NCI-H146 treated with DMSO at 0.1 percent for 48 hours (cell line): ENCODE data around the gene MAP4K2.

Experiments
- DNase-seq: peaks from one replicate; lab custom pipeline; 2025; ENCODE audit not compliant: unreplicated experiment; lab: John Stamatoyannopoulos, UW

MAP4K2 gene

GRCh38 chr11:64742087-64742888, 60.7 kb downstream of the MAP4K2 start:
- no peak for DNase-seq

GRCh38 chr11:64741375-64742086, 61.5 kb downstream of the MAP4K2 start:
- no peak for DNase-seq

DNA sequence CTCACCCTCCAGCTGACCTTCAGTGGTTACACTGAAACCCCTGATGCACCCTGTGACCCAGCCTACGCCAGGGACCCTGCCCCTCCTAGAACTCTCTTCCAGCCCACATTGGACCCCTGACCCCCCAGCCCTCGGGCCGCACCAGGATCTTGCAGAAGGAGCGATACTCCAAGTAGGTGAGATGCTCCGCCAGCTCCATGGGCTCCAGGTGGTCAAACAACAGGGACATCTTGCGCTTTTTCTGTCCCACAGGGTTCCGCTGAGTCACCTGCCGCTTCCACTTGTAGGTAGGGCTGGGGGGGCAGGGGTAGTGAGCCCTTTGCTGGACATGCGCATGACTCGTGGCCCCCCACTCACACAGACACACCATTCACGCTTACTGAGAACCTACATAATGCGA, 63.1 kb downstream of the MAP4K2 start:
- no peak for DNase-seq

GRCh38 chr11:64736654-64737053, 66.4 kb downstream of the MAP4K2 start:
- DNase-seq, result no peak

DNA sequence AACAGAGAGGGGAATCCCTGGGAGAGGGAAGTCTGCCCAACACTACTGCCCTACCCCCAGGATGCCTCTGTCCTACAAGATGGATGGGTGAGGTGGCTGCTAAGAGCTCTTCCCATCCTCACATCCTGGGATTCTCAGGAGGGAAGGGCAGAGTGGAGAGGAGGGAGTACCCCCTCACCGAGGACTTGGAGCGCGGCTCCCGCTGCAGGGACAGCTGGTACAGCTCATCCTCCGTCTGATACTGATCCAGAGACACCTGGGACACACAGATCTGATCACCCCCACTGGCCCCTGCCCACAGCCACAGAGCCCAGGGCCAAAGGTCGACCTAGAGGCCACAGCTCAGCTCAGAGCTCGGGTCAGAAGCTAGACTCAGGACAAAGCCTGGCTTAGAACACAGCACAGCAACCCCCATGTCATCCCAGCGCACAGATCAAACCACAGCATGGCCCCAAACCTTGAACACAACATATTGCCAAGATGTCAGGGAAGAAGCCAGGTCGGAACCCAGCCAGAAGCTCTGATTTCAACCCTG, 67.2 kb downstream of the MAP4K2 start:
- DNase-seq, result no peak
